ENCODE measurements around the gene TMEM43.

Gene TMEM43

DNA sequence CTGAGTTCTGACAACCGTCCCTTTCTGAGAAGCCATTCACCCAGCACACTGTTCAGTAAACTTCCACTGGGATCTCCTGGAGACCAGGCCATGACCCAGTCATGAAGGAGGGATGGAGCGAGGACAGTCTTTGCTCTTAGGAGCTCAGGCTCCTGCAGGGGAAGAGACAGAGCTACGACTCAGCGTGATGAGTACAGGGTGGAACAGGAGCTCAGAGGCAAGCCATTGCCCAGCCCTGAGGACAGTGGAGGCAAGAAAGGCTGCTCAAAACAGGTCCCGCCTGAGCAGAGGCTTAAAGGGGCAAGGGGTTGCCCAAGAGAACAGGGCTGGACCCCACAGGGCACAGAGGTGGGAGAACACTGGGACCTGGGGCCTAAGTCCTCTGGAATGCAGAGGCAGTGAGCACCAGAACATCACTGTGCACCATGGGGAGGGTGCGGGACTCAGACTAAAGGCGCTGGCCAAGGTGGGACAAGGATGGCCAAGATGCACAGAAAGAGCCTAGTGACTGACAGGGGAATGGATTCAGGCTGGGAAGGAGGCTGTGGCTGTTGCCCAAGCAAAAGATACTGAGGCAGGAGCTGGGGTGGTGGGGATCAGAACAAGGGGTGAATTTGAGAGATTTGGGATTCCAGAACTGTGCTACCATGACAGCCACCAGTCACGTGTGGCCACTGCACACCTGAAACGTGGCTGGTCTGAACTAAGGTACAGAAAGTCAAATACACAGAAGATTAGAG, 25.8 kb downstream of the TMEM43 start:
- DNase-seq = no peak
- H3K9me3 ChIP-seq = no peaks in the 10 kb centered on the region
- TF ChIP-seq, protein P1, sequence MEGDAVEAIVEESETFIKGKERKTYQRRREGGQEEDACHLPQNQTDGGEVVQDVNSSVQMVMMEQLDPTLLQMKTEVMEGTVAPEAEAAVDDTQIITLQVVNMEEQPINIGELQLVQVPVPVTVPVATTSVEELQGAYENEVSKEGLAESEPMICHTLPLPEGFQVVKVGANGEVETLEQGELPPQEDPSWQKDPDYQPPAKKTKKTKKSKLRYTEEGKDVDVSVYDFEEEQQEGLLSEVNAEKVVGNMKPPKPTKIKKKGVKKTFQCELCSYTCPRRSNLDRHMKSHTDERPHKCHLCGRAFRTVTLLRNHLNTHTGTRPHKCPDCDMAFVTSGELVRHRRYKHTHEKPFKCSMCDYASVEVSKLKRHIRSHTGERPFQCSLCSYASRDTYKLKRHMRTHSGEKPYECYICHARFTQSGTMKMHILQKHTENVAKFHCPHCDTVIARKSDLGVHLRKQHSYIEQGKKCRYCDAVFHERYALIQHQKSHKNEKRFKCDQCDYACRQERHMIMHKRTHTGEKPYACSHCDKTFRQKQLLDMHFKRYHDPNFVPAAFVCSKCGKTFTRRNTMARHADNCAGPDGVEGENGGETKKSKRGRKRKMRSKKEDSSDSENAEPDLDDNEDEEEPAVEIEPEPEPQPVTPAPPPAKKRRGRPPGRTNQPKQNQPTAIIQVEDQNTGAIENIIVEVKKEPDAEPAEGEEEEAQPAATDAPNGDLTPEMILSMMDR (IDR thresholded peaks at IDR 0.05; ENCODE audit: low read depth, low read length) = no peak
- no peaks in the 10 kb centered on the region for H3K4me1 ChIP-seq
- H3K36me3 ChIP-seq = no peaks in the 10 kb centered on the region
- H3K27me3 ChIP-seq = no peaks in the 10 kb centered on the region
- H3K4me3 ChIP-seq (ENCODE audit: low read depth, low read length) = no peak overlapping the region

DNA sequence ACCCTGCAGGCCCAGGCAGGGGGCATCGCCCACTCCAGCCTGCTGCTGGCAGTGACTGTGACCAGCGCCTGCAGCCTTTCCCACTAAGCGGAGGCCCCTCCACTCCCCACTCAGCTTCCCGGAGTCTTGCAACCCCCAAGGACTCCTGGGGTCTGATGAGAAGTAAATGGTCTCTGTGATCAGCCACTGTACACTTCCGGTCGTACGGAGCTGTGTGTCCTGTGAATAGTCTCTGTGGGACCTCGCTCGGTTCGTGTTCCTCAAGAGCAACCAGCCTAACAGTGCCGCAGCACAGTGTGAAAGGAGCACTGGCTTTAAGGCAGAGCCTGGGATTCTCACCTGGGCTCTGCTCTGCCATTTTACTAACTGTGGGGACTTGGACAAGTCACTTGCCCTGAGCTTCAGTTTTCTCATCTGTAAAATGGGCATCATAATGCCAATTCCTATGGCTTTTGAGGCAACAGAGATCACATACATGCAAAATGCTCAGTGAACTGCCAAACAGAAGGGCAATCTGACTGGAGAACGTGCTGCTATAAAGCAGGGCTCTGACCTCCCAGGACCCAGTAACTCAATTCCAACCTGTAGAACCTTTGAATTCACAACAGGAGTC, 26.7 kb downstream of the TMEM43 start:
- no peaks in the 10 kb centered on the region for H3K27me3 ChIP-seq
- DNase-seq = no peak
- H3K36me3 ChIP-seq = no peaks in the 10 kb centered on the region
- TF ChIP-seq, protein P1 (IDR thresholded peaks at IDR 0.05; ENCODE audit: low read depth, low read length) = no peak
- no peaks in the 10 kb centered on the region for H3K9me3 ChIP-seq
- H3K4me3 ChIP-seq (ENCODE audit: low read depth, low read length) = no peak overlapping the region
- H3K4me1 ChIP-seq = no peaks in the 10 kb centered on the region

DNA sequence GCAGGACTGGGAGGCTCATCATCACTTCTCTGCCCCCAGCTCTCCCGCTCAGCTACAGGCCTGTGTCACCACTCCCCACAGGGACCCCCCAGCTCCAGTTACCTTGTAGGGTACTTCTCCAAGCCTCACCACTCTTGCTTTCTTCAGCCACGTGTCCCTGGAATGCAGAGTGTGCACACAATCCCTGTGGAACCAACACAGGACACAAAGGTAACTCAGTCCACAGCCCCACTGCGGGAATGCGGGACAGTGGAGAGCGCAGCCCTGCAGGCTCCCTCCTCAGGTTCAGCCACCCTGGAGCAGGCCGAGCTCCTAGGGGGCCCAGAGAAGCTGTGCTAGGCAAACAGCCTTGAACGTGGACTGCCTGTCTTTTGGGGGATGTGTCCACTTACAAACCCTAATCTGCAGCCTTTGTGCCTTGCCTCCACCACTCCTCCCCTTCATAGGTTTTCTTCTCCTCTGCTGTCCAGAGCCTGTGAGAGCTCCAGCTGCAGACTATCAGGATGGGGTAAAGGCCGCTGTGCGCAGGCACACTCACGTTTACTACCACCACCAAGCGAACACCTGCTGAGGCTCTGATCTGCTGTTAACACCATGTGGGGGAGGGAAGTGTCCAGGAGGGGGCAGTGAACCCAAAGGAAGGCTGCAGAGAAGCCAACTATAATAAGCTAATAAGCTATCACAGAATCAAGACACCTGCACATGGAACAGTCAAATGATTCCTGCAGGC, 27.5 kb downstream of the TMEM43 start:
- DNase-seq = no peak
- TF ChIP-seq, protein P1 (IDR thresholded peaks at IDR 0.05; ENCODE audit: low read depth, low read length) = peak; percentile 32; the same call in 1 of the 2 replicates

DNA sequence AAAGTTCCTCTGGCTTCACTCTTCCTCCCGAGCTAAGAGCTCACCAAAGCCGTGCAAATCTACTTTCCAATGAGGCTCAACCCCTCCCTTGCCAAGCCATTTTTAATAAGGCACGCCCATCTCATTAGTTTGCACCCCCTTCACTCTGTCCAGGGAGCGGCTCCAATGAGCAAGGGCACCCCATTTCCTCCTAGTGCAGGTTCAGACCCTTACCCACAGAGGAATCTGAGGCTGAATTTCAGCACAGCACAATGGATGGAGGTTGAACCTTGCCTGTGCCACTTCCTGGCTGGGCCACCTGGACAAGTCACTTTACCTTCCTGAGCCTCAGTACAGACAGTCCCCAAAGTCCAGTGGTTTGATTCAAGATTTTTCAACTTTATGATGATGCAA, 28.1 kb downstream of the TMEM43 start:
- no peak for DNase-seq
- H3K36me3 ChIP-seq = no peaks in the 10 kb centered on the region

More for the DNA sequence above, 27.5 kb downstream of the TMEM43 start:
- Histone ChIP-seq H3K4me1 (no peaks in the 10 kb centered on the region), H3K9me3 (no peaks in the 10 kb centered on the region), H3K4me3 (ENCODE audit: low read depth, low read length) (no peak overlapping the region), H3K27me3 (no peaks in the 10 kb centered on the region), H3K36me3 (no peaks in the 10 kb centered on the region)

DNA sequence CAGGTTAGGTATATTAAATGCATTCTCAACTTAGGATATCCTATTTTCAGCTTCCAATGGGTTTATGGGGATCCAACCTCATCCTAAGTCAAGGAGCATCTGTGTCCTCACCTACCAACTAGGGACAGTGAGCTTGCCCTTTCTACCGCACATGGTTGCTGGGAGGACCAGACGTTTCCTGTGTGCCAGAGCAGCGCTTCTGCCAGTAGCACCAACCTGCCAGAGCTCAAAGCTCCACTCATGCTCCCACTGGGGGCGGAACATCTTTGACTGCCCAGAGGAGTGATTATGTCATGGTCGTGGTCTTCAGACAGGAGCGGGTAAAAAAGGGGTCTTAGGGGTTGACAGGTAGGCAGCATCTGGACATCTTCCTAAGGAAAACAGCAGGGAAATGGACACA, 28.8 kb downstream of the TMEM43 start:
- no peaks in the 10 kb centered on the region for H3K4me1 ChIP-seq
- no peak for DNase-seq
- no peak overlapping the region for H3K4me3 ChIP-seq (ENCODE audit: low read depth, low read length)
- H3K9me3 ChIP-seq = no peaks in the 10 kb centered on the region
- no peaks in the 10 kb centered on the region for H3K27me3 ChIP-seq
- TF ChIP-seq, protein P1 (IDR thresholded peaks at IDR 0.05; ENCODE audit: low read depth, low read length) = no peak
- no peaks in the 10 kb centered on the region for H3K36me3 ChIP-seq

More for the DNA sequence above, 28.1 kb downstream of the TMEM43 start:
- Histone ChIP-seq H3K4me1 (no peaks in the 10 kb centered on the region), H3K27me3 (no peaks in the 10 kb centered on the region), H3K9me3 (no peaks in the 10 kb centered on the region), H3K4me3 (ENCODE audit: low read depth, low read length) (no peak overlapping the region)
- TF ChIP-seq, protein P1 (IDR thresholded peaks at IDR 0.05; ENCODE audit: low read depth, low read length) = no peak
